IMR-90 (cell line): Measurements from ENCODE around the gene TTC28.
"Not testable (repeated sequence)": the region's sequence is repeated elsewhere in the genome, so short reads cannot be mapped to it uniquely, and the experiment has no call there.

Source experiments
- CTCF ChIP-seq: conservative IDR thresholded peaks from 2 replicates; pipeline ENCODE4 v1.5.1; 2012; ENCODE audit warnings: mild to moderate bottlenecking, low read depth, low read length, improper control_type of control experiment
- POLR2A ChIP-seq: IDR thresholded peaks from 2 replicates; pipeline ENCODE4 v1.6.1; 2012; ENCODE audit warnings: mild to moderate bottlenecking, low read depth, low read length

GRCh38 chr22:28512387-28512786, 167.3 kb downstream of the TTC28 start:
- not testable (repeated sequence) for TF ChIP-seq CTCF, POLR2A
